Tibial artery (tissue), 4 donors: ENCODE data around the gene ERC1.

Experiments
- DNase-seq, 2 donors: peaks; one replicate each; pipeline ENCODE4 v3.0.0-alpha.2; 2019
- H3K27ac ChIP-seq, 2 donors: fragments of 200-600 bp; sonication (generic) in 1 of 2; 1 replicate in 1 of 2; 2 replicates in 1 of 2; pipeline ENCODE4 v1.5.1; 2018 to 2019; ENCODE audit warnings: mild to moderate bottlenecking in 1 of 2
- H3K27me3 ChIP-seq, 2 donors: fragments of 200-600 bp; sonication (generic) in 1 of 2; one replicate each; pipeline versions ENCODE4 v1.5.1 to v1.6.0; 2016 to 2019
- H3K36me3 ChIP-seq, 3 donors: fragments of 200-600 bp; sonication (generic) in 2 of 3; one replicate each; pipeline ENCODE4 v1.5.1; 2016 to 2019; ENCODE audit warnings: mild to moderate bottlenecking in 2 of 3
- H3K4me1 ChIP-seq, 4 donors: fragments of 200-600 bp; sonication (generic) in 2 of 4; 1 replicate in 3 of 4; 2 replicates in 1 of 4; pipeline ENCODE4 v1.5.1; 2016 to 2019
- H3K4me3 ChIP-seq, 2 donors: fragments of 200-600 bp; sonication (generic) in 1 of 2; 1 replicate in 1 of 2; 2 replicates in 1 of 2; pipeline ENCODE4 v1.5.1; 2018 to 2019; ENCODE audit warnings: mild to moderate bottlenecking in 2 of 2
- H3K9me3 ChIP-seq, 3 donors: fragments of 200-600 bp; sonication (generic) in 1 of 3; one replicate each; pipeline ENCODE4 v1.5.1; 2016 to 2019
- CTCF ChIP-seq, 2 experiments: fragments of 200-600 bp in 1 of 2; fragments of 450-650 bp in 1 of 2; IDR thresholded peaks; one replicate each; pipeline ENCODE4 v1.5.1; 2017 to 2019; ENCODE audit warnings: antibody characterized with exemption in 2 of 2, mild to moderate bottlenecking in 1 of 2, moderate library complexity in 1 of 2
- intact Hi-C: fragments of 100-400 bp; cut with DNase I; formaldehyde crosslinking; loops from one replicate; pipeline ENCODE4 v1.15.0; 2023; ENCODE audit warnings: low total_unique reads

The ERC1 gene

GRCh38 chr12:1530592-1531152 is 539.6 kb downstream of the ERC1 start:
- peaks cover 0 to 29% (median 19%) of the 10 kb centered on the region in 4 donors for H3K4me1 ChIP-seq
- H3K36me3 ChIP-seq = no peaks in the 10 kb centered on the region
- H3K27me3 ChIP-seq = peaks cover 0 to 22% of the 10 kb centered on the region in 2 donors
- intact Hi-C loops = no loop called here
- no peak for TF ChIP-seq CTCF (IDR thresholded peaks at IDR 0.05)
- H3K9me3 ChIP-seq = no peaks in the 10 kb centered on the region
- peak overlapping the region; percentile 55 to 64 for H3K4me3 ChIP-seq
- DNase-seq = peak in 1 of 2 donors; percentile 35
- peak overlapping the region; percentile 8 to 38 for H3K27ac ChIP-seq

- Histone ChIP-seq H3K36me3 (no peaks in the 10 kb centered on the region), H3K27me3 (peaks cover 0 to 22% of the 10 kb centered on the region in 2 donors), H3K4me1 (peaks cover 0 to 29% (median 19%) of the 10 kb centered on the region in 4 donors), H3K4me3 (peak overlapping the region; percentile 55 to 64), H3K27ac (peak overlapping the region in 1 of 2 donors; percentile 38), H3K9me3 (no peaks in the 10 kb centered on the region)
- TF ChIP-seq CTCF (IDR thresholded peaks at IDR 0.05) = no peak
- DNase-seq = peak in 1 of 2 donors; percentile 62
- intact Hi-C loops = no loop called here
These were observed 540.2 kb downstream of the ERC1 start for GRCh38 chr12:1531153-1531653.

GRCh38 chr12:1531654-1532374 is 540.8 kb downstream of the ERC1 start:
- peaks cover 0 to 22% of the 10 kb centered on the region in 2 donors for H3K27me3 ChIP-seq
- intact Hi-C loops = no loop called here
- DNase-seq = peak in 1 of 2 donors; percentile 63
- peak overlapping the region; percentile 55 to 64 for H3K4me3 ChIP-seq
- H3K36me3 ChIP-seq = no peaks in the 10 kb centered on the region
- peak overlapping the region in 1 of 2 donors; percentile 38 for H3K27ac ChIP-seq
- TF ChIP-seq CTCF (IDR thresholded peaks at IDR 0.05) = no peak
- H3K9me3 ChIP-seq = no peaks in the 10 kb centered on the region
- peaks cover 0 to 29% (median 19%) of the 10 kb centered on the region in 4 donors for H3K4me1 ChIP-seq

- peaks cover 0 to 22% of the 10 kb centered on the region in 2 donors for H3K27me3 ChIP-seq
- no peak overlapping the region for H3K4me3 ChIP-seq
- H3K36me3 ChIP-seq = no peaks in the 10 kb centered on the region
- H3K27ac ChIP-seq = no peak overlapping the region
- no peaks in the 10 kb centered on the region for H3K9me3 ChIP-seq
- DNase-seq = no peak
- no peak for TF ChIP-seq CTCF (IDR thresholded peaks at IDR 0.05)
- intact Hi-C loops = no loop called here
- peaks cover 0 to 29% (median 19%) of the 10 kb centered on the region in 4 donors for H3K4me1 ChIP-seq
These were observed 541.5 kb downstream of the ERC1 start for GRCh38 chr12:1532375-1533165.

GRCh38 chr12:1533205-1533601 is 542.2 kb downstream of the ERC1 start:
- no peak for DNase-seq
- peaks cover 0 to 22% of the 10 kb centered on the region in 2 donors for H3K27me3 ChIP-seq
- H3K4me1 ChIP-seq = peaks cover 0 to 29% (median 19%) of the 10 kb centered on the region in 4 donors
- H3K27ac ChIP-seq = no peak overlapping the region
- H3K4me3 ChIP-seq = no peak overlapping the region
- H3K9me3 ChIP-seq = no peaks in the 10 kb centered on the region
- TF ChIP-seq CTCF (IDR thresholded peaks at IDR 0.05) = no peak
- intact Hi-C loops = no loop called here
- H3K36me3 ChIP-seq = no peaks in the 10 kb centered on the region
